SK-N-SH (cell line): ENCODE results near the gene PRKG1. TPM values are rescaled to one million over a fixed set of nuclear protein-coding genes. Genes with fewer than 3 reads are reported as not detected.

Experiments used
- CTCF ChIA-PET: fragments of 300-600, 350-600 bp; formaldehyde crosslinking; extraction: SDS; loops from one replicate; lab custom pipeline; 2021; lab: Yijun Ruan, JAX
- POLR2A ChIA-PET: fragments of 350-600 bp; sonication (Branson Sonifier 250); formaldehyde crosslinking; extraction: SDS; loops from one replicate; lab custom pipeline; 2020; ENCODE audit warnings: antibody characterized with exemption, inconsistent platforms; lab: Yijun Ruan, JAX
- DNase-seq: peaks from one replicate; pipeline ENCODE4 v3.0.0; 2012
- H2AFZ ChIP-seq: fragments of 200-600 bp; sonication (generic); 2 replicates; pipeline ENCODE4 v1.8.1; 2016; ENCODE audit warnings: antibody characterized with exemption, mild to moderate bottlenecking, low read depth
- H3F3A ChIP-seq: fragments of 200-600 bp; sonication (generic); replicated peaks from 2 replicates; pipeline ENCODE3; 2016; ENCODE audit warnings: antibody characterized with exemption, mild to moderate bottlenecking; ENCODE audit not compliant: insufficient read depth
- H3K27ac ChIP-seq, 2 experiments: fragments of 200-500 bp in 1 of 2; fragments of 200-600 bp in 1 of 2; sonication (Bioruptor generic) in 1 of 2; sonication (generic), shearing (Covaris generic) in 1 of 2; 2 replicates each; pipeline versions ENCODE4 v1.5.1 to v1.6.1; 2014 to 2016; ENCODE audit warnings: low read depth in 2 of 2, inconsistent platforms in 1 of 2, low read length in 1 of 2, mild to moderate bottlenecking in 1 of 2, mixed read lengths in 1 of 2
- H3K27me3 ChIP-seq: fragments of 200-600 bp; sonication (generic), shearing (Covaris generic); 2 replicates; pipeline ENCODE4 v1.6.1; 2016; ENCODE audit warnings: mixed run types; ENCODE audit not compliant: insufficient read depth
- H3K36me3 ChIP-seq, 2 experiments: fragments of 200-500 bp in 1 of 2; fragments of 200-600 bp in 1 of 2; sonication (Bioruptor generic) in 1 of 2; sonication (generic) in 1 of 2; replicated peaks in 1 of 2; 2 replicates each; pipeline versions ENCODE3 to v1.5.1; 2014 to 2016; ENCODE audit warnings: low read length in 1 of 2, mild to moderate bottlenecking in 1 of 2; ENCODE audit not compliant: insufficient read depth in 2 of 2, control insufficient read depth in 1 of 2
- H3K4me1 ChIP-seq, 2 experiments: fragments of 200-500 bp in 1 of 2; fragments of 200-600 bp in 1 of 2; sonication (Bioruptor generic) in 1 of 2; sonication (generic), shearing (Covaris generic) in 1 of 2; 2 replicates each; pipeline versions ENCODE4 v1.5.1 to v1.6.1; 2014 to 2016; ENCODE audit warnings: low read depth in 1 of 2, low read length in 1 of 2, mixed run types in 1 of 2; ENCODE audit not compliant: insufficient read depth in 2 of 2, control insufficient read depth in 1 of 2
- H3K4me2 ChIP-seq: fragments of 200-600 bp; sonication (generic), shearing (Covaris generic); 2 replicates; pipeline ENCODE4 v1.6.1; 2017; ENCODE audit warnings: mixed run types
- H3K4me3 ChIP-seq, 2 experiments: fragments of 200-500 bp in 1 of 2; fragments of 200-600 bp in 1 of 2; sonication (Bioruptor generic) in 1 of 2; sonication (generic), shearing (Covaris generic) in 1 of 2; 2 replicates each; pipeline versions ENCODE4 v1.5.1 to v1.8.1; 2014 to 2016; ENCODE audit warnings: low read depth in 2 of 2, inconsistent platforms in 1 of 2, low read length in 1 of 2, mild to moderate bottlenecking in 1 of 2, mixed read lengths in 1 of 2, moderate library complexity in 1 of 2
- H3K79me2 ChIP-seq: fragments of 200-600 bp; sonication (generic); 2 replicates; pipeline ENCODE4 v1.8.1; 2017; ENCODE audit warnings: mild to moderate bottlenecking; ENCODE audit not compliant: insufficient read depth
- H3K9ac ChIP-seq: fragments of 200-600 bp; sonication (generic); 2 replicates; pipeline ENCODE4 v1.6.1; 2017; ENCODE audit warnings: mixed run types
- H3K9me2 ChIP-seq: fragments of 200-600 bp; sonication (generic); 2 replicates; pipeline ENCODE4 v1.6.1; 2017; ENCODE audit warnings: mixed run types
- H3K9me3 ChIP-seq: fragments of 200-600 bp; sonication (generic); 2 replicates; pipeline ENCODE4 v1.6.1; 2017; ENCODE audit warnings: mixed run types, mild to moderate bottlenecking, moderate library complexity
- H4K20me1 ChIP-seq: fragments of 200-600 bp; sonication (generic); 2 replicates; pipeline ENCODE4 v1.6.1; 2017; ENCODE audit warnings: mild to moderate bottlenecking, mixed run types; ENCODE audit not compliant: insufficient read depth
- CHD2 ChIP-seq: fragments of 150-350 bp; IDR thresholded peaks from 2 replicates; pipeline ENCODE4 v1.6.1; 2018; ENCODE audit warnings: low read length; ENCODE audit not compliant: partially characterized antibody
- ELF1 ChIP-seq: IDR thresholded peaks from 2 replicates; pipeline ENCODE4 v1.4.0; 2012
- EZH2phosphoT487 ChIP-seq: fragments of 200-600 bp; sonication (generic); IDR thresholded peaks from 2 replicates; pipeline ENCODE4 v1.6.1; 2017; ENCODE audit warnings: low read depth, mixed run types, mild to moderate bottlenecking, antibody characterized with exemption, moderate library complexity, borderline replicate concordance
- JUND ChIP-seq: IDR thresholded peaks from 2 replicates; pipeline ENCODE4 v1.4.0; 2012
- MEF2A ChIP-seq: IDR thresholded peaks from 2 replicates; pipeline ENCODE4 v1.4.0; 2012; ENCODE audit warnings: low read depth, borderline replicate concordance
- MXI1 ChIP-seq: IDR thresholded peaks from 2 replicates; pipeline ENCODE4 v1.6.1; 2012; ENCODE audit warnings: mild to moderate bottlenecking, low read depth, low read length, improper control_type of control experiment
- POLR2AphosphoS5 ChIP-seq: IDR thresholded peaks from 2 replicates; pipeline ENCODE4 v1.6.1; 2012; ENCODE audit warnings: low read depth, low read length
- RFX5 ChIP-seq: IDR thresholded peaks from 2 replicates; pipeline ENCODE4 v1.6.1; 2012; ENCODE audit warnings: mild to moderate bottlenecking, improper control_type of control experiment, low read length
- RXRA ChIP-seq: IDR thresholded peaks from 2 replicates; pipeline ENCODE4 v1.4.0; 2012; ENCODE audit warnings: low read depth, mild to moderate bottlenecking, borderline replicate concordance
- SIN3A ChIP-seq: IDR thresholded peaks from 2 replicates; pipeline ENCODE4 v1.6.1; 2012; ENCODE audit warnings: low read depth, mild to moderate bottlenecking, low read length, moderate library complexity, borderline replicate concordance
- TAF1 ChIP-seq: IDR thresholded peaks from 2 replicates; pipeline ENCODE4 v1.6.1; 2012; ENCODE audit warnings: low read depth, mild to moderate bottlenecking, low read length, moderate library complexity, borderline replicate concordance
- TCF12 ChIP-seq: IDR thresholded peaks from 2 replicates; pipeline ENCODE4 v1.4.0; 2012
- WGBS: methylation state at CpG from one replicate; pipeline ENCODE4 v1.1.6; 2017; ENCODE audit warnings: low lambda C conversion rate; 5-methylcytosine and 5-hydroxymethylcytosine counted together
- polyA plus RNA-seq, 3 experiments: library from polyadenylated mRNA; depleted of rRNA; stranded (reverse); fragments of >200 nt; gene quantifications; 2 replicates each; pipeline ENCODE4 v1.2.3, GENCODE V29; 2012
- TF ChIP-seq, protein P1 (sequence below): IDR thresholded peaks from 2 replicates; pipeline ENCODE4 v1.6.1; 2012; ENCODE audit warnings: mild to moderate bottlenecking, low read depth, low read length, moderate library complexity
- TF ChIP-seq, protein P2 (sequence below): fragments of 150-350 bp; IDR thresholded peaks from 2 replicates; pipeline ENCODE4 v1.6.1; 2016; ENCODE audit warnings: mild to moderate bottlenecking, low read depth, low read length
- TF ChIP-seq, protein P3 (sequence below): IDR thresholded peaks from 2 replicates; pipeline ENCODE4 v1.4.0; 2012; ENCODE audit warnings: low read depth
- TF ChIP-seq, protein P4 (sequence below): IDR thresholded peaks from 2 replicates; pipeline ENCODE4 v1.4.0; 2012; ENCODE audit warnings: low read depth, borderline replicate concordance

The PRKG1 gene
- polyA plus RNA-seq, 1 of the 3 experiments (the other 2 are of a cell fraction) = 4.1 TPM

DNA sequence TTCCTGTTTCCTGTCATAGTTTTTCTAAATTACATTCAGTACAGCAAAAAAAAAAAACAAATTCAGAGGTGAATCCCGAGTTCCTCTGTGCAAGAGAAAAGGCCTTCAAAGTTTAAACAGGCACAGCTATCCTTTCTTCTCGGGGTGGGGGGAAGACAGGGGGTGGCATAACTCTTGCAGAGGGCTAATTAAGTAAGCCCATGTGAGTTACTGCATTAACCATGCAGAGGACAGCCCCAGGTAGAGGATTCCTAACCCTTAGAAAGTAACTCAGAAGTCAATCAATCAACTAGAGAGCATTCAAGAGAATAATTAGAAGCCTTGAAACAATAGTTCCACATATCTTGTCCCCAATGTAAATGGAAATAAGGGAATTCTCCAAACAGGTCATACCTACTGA lies 454.2 kb downstream of the PRKG1 start:
- no peak for TF ChIP-seq SIN3A
- TF ChIP-seq, protein P1, sequence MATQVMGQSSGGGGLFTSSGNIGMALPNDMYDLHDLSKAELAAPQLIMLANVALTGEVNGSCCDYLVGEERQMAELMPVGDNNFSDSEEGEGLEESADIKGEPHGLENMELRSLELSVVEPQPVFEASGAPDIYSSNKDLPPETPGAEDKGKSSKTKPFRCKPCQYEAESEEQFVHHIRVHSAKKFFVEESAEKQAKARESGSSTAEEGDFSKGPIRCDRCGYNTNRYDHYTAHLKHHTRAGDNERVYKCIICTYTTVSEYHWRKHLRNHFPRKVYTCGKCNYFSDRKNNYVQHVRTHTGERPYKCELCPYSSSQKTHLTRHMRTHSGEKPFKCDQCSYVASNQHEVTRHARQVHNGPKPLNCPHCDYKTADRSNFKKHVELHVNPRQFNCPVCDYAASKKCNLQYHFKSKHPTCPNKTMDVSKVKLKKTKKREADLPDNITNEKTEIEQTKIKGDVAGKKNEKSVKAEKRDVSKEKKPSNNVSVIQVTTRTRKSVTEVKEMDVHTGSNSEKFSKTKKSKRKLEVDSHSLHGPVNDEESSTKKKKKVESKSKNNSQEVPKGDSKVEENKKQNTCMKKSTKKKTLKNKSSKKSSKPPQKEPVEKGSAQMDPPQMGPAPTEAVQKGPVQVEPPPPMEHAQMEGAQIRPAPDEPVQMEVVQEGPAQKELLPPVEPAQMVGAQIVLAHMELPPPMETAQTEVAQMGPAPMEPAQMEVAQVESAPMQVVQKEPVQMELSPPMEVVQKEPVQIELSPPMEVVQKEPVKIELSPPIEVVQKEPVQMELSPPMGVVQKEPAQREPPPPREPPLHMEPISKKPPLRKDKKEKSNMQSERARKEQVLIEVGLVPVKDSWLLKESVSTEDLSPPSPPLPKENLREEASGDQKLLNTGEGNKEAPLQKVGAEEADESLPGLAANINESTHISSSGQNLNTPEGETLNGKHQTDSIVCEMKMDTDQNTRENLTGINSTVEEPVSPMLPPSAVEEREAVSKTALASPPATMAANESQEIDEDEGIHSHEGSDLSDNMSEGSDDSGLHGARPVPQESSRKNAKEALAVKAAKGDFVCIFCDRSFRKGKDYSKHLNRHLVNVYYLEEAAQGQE = no peak
- no peak for TF ChIP-seq MXI1
- TF ChIP-seq MEF2A = no peak
- no peak for TF ChIP-seq ELF1
- TF ChIP-seq, protein P2, sequence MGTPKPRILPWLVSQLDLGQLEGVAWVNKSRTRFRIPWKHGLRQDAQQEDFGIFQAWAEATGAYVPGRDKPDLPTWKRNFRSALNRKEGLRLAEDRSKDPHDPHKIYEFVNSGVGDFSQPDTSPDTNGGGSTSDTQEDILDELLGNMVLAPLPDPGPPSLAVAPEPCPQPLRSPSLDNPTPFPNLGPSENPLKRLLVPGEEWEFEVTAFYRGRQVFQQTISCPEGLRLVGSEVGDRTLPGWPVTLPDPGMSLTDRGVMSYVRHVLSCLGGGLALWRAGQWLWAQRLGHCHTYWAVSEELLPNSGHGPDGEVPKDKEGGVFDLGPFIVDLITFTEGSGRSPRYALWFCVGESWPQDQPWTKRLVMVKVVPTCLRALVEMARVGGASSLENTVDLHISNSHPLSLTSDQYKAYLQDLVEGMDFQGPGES = no peak
- no peak for TF ChIP-seq CHD2
- TF ChIP-seq, protein P3, sequence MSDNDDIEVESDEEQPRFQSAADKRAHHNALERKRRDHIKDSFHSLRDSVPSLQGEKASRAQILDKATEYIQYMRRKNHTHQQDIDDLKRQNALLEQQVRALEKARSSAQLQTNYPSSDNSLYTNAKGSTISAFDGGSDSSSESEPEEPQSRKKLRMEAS = no peak
- no peak for TF ChIP-seq RXRA
- TF ChIP-seq, protein P4, sequence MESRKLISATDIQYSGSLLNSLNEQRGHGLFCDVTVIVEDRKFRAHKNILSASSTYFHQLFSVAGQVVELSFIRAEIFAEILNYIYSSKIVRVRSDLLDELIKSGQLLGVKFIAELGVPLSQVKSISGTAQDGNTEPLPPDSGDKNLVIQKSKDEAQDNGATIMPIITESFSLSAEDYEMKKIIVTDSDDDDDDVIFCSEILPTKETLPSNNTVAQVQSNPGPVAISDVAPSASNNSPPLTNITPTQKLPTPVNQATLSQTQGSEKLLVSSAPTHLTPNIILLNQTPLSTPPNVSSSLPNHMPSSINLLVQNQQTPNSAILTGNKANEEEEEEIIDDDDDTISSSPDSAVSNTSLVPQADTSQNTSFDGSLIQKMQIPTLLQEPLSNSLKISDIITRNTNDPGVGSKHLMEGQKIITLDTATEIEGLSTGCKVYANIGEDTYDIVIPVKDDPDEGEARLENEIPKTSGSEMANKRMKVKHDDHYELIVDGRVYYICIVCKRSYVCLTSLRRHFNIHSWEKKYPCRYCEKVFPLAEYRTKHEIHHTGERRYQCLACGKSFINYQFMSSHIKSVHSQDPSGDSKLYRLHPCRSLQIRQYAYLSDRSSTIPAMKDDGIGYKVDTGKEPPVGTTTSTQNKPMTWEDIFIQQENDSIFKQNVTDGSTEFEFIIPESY = no peak
- DNase-seq = no peak
- H3K9me3 ChIP-seq = no peaks in the 10 kb centered on the region
- H3K27me3 ChIP-seq = no peaks in the 10 kb centered on the region
- no peaks in the 10 kb centered on the region for H4K20me1 ChIP-seq
- H3K9me2 ChIP-seq = no peaks in the 10 kb centered on the region
- WGBS = 40% methylated on average over 2 of the region's 2 CpGs
- H3K27ac ChIP-seq = no peak overlapping the region
- H3K9ac ChIP-seq = no peak overlapping the region
- H3K4me3 ChIP-seq = no peak overlapping the region
- H3F3A ChIP-seq = no peaks in the 10 kb centered on the region
- H3K36me3 ChIP-seq = no peaks in the 10 kb centered on the region
- H3K4me1 ChIP-seq = no peaks in the 10 kb centered on the region; a peak in 1 of 4 replicates
- H2AFZ ChIP-seq = no peak overlapping the region
- ChIA-PET CTCF (interaction anchor here (1.0 kb wide), 1 partner anchor 578 kb away, joined by 3 read pairs; no protein-coding TSS in a partner anchor), POLR2A (no interaction called here)
- H3K4me2 ChIP-seq = no peak overlapping the region
- no peaks in the 10 kb centered on the region for H3K79me2 ChIP-seq

DNA sequence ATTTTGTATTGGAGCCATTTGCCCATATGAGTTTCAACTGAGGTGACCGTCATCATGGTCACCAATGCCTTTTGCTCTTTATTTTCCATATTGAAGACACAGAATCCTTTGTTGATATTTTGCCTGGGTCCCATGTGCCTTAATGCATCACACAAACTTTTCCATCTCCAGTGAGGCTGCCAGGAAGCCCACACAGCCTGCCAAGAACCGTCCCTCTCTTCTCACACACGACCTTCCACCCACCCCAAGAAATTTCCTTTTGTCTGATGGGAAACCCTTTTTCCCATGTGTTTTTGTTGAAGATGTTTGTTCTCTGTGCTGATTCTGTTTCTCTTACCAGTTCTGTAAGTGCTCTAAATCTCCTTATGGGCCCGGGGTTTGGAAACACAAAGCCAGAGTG lies 456.3 kb downstream of the PRKG1 start:
- Histone ChIP-seq H3K4me2 (no peak overlapping the region), H3K27ac (no peak overlapping the region), H3K9me3 (no peaks in the 10 kb centered on the region), H2AFZ (no peak overlapping the region), H3K9me2 (no peaks in the 10 kb centered on the region), H3K9ac (no peak overlapping the region), H3K27me3 (no peaks in the 10 kb centered on the region), H3F3A (no peaks in the 10 kb centered on the region), H3K36me3 (no peaks in the 10 kb centered on the region), H3K79me2 (no peaks in the 10 kb centered on the region), H4K20me1 (no peaks in the 10 kb centered on the region), H3K4me1 (no peaks in the 10 kb centered on the region; a peak in 1 of 4 replicates), H3K4me3 (no peak overlapping the region)
- DNase-seq = no peak
- ChIA-PET CTCF (no interaction called here), POLR2A (no interaction called here)
- WGBS = 75% methylated on average over 4 of the region's 4 CpGs
- TF ChIP-seq TAF1 = no peak
- TF ChIP-seq ELF1 = no peak
- TF ChIP-seq, protein P1 = no peak
- no peak for TF ChIP-seq TCF12
- TF ChIP-seq EZH2phosphoT487 = no peak
- no peak for TF ChIP-seq POLR2AphosphoS5
- no peak for TF ChIP-seq MXI1
- TF ChIP-seq, protein P3 = no peak
- no peak for TF ChIP-seq RFX5
- TF ChIP-seq JUND = no peak
